HG02970 (cell line): Measurements from ENCODE around the gene PWWP2B.
"Not testable (repeated sequence)": the region's sequence is repeated elsewhere in the genome, so short reads cannot be mapped to it uniquely, and the experiment has no call there.

Source experiments
- ATAC-seq: cut with Tn5 transposase; IDR thresholded peaks from one replicate; pipeline ENCODE4 v1.9.1; 2021; ENCODE audit warnings: mild to moderate bottlenecking, moderate library complexity, moderate number of reproducible peaks; ENCODE audit not compliant: unreplicated experiment, low FRiP score

PWWP2B gene

GRCh38 chr10:132397036-132397541 is at the start of gene PWWP2B:
Gene PWWP2B, plus strand, starts transcription at chr10:132397200. Its CDS starts 27 bp downstream, at chr10:132397227.
- no peak for ATAC-seq

GRCh38 chr10:132347211-132347930 is 49.6 kb upstream of the PWWP2B start:
- ATAC-seq, result no peak

- ATAC-seq, result no peak
These were observed 49.1 kb upstream of the PWWP2B start for GRCh38 chr10:132347931-132348267.

- ATAC-seq, result no peak
These were observed 47.2 kb upstream of the PWWP2B start for GRCh38 chr10:132349766-132350165.

- ATAC-seq, result no peak
These were observed 46.6 kb upstream of the PWWP2B start for GRCh38 chr10:132350391-132350790.

- ATAC-seq, result no peak
These were observed 46.1 kb upstream of the PWWP2B start for GRCh38 chr10:132350946-132351345.

- no peak for ATAC-seq
These were observed 45.4 kb upstream of the PWWP2B start for GRCh38 chr10:132351611-132352010.

- not testable (repeated sequence) for ATAC-seq
These were observed 44.3 kb upstream of the PWWP2B start for GRCh38 chr10:132352462-132353308.

GRCh38 chr10:132353456-132354355 is 43.3 kb upstream of the PWWP2B start:
- ATAC-seq, result no peak

GRCh38 chr10:132354356-132355094 is 42.5 kb upstream of the PWWP2B start:
- ATAC-seq, result no peak

GRCh38 chr10:132355297-132355696 is 41.7 kb upstream of the PWWP2B start:
- ATAC-seq, result no peak

- ATAC-seq, result no peak
These were observed 41.2 kb upstream of the PWWP2B start for GRCh38 chr10:132355754-132356153.

- no peak for ATAC-seq
These were observed 40.3 kb upstream of the PWWP2B start for GRCh38 chr10:132356621-132357195.

GRCh38 chr10:132357286-132358058 is 39.5 kb upstream of the PWWP2B start:
- ATAC-seq, result no peak

GRCh38 chr10:132359305-132360040 is 37.5 kb upstream of the PWWP2B start:
- no peak for ATAC-seq

- ATAC-seq, result no peak
These were observed 36.1 kb upstream of the PWWP2B start for GRCh38 chr10:132360766-132361447.

GRCh38 chr10:132361581-132362101 is 35.4 kb upstream of the PWWP2B start:
- ATAC-seq, result no peak
